T-cell (primary cell): ENCODE measurements around the gene NAPG. TPM values are rescaled to one million over a fixed set of nuclear protein-coding genes. Genes with fewer than 3 reads are reported as not detected.

Experiments
- ATAC-seq, 4 experiments: fragments of 200-7000 bp in 3 of 4; fragments of 150-1000 bp in 1 of 4; cut with Tn5 transposase; replicated peaks in 1 of 4; 1 replicate in 3 of 4; 2 replicates in 1 of 4; pipeline ENCODE4 v1.10.0; 2021; ENCODE audit warnings: moderate library complexity in 3 of 4, mild to moderate bottlenecking in 2 of 4, moderate number of reproducible peaks in 1 of 4
- CTCF ChIA-PET, 2 donors: fragments of 300-600 bp; sonication (Branson Sonifier 250); formaldehyde crosslinking; loops; one replicate each; lab custom pipeline; 2022; ENCODE audit warnings: antibody characterized with exemption in 2 of 2; lab: Charles Lee
- POLR2A ChIA-PET, 2 donors: fragments of 300-600 bp; sonication (Branson Sonifier 250); formaldehyde crosslinking; loops; one replicate each; lab custom pipeline; 2022; ENCODE audit warnings: antibody characterized with exemption in 2 of 2; lab: Charles Lee
- DNase-seq, 35 experiments: peaks; one replicate each; pipeline versions ENCODE4 v3.0.0 to v3.0.0-alpha.2; 2013 to 2023
- H3K27ac ChIP-seq: one replicate; pipeline ENCODE4 v1.5.1; 2013; ENCODE audit warnings: low read length
- H3K27me3 ChIP-seq, 2 experiments: replicated peaks in 1 of 2; 1 replicate in 1 of 2; 2 replicates in 1 of 2; pipeline versions ENCODE4 v1.6.1 to v1.7.0; 2013; ENCODE audit warnings: low read length in 1 of 2, mixed read lengths in 1 of 2; ENCODE audit not compliant: control insufficient read depth in 2 of 2, insufficient read depth in 2 of 2; ENCODE audit errors: extremely low read depth in 1 of 2
- H3K36me3 ChIP-seq, 2 donors: 1 replicate in 1 of 2; 2 replicates in 1 of 2; pipeline versions ENCODE4 v1.6.1 to v1.7.0; 2013; ENCODE audit warnings: low read length in 1 of 2; ENCODE audit not compliant: control insufficient read depth in 2 of 2, insufficient read depth in 1 of 2; ENCODE audit errors: extremely low read depth in 1 of 2
- H3K4me1 ChIP-seq, 2 experiments: 1 replicate in 1 of 2; 2 replicates in 1 of 2; pipeline versions ENCODE4 v1.6.1 to v1.7.0; 2013; ENCODE audit warnings: low read length in 2 of 2, mixed read lengths in 1 of 2; ENCODE audit not compliant: insufficient read depth in 2 of 2, control insufficient read depth in 1 of 2; ENCODE audit errors: extremely low read depth in 1 of 2
- H3K4me3 ChIP-seq, 2 donors: 1 replicate in 1 of 2; 2 replicates in 1 of 2; pipeline versions ENCODE4 v1.5.1 to v1.7.0; 2013; ENCODE audit warnings: mild to moderate bottlenecking in 2 of 2, low read length in 1 of 2, moderate library complexity in 1 of 2; ENCODE audit not compliant: control insufficient read depth in 1 of 2; ENCODE audit errors: extremely low read depth in 1 of 2
- H3K9me3 ChIP-seq: 2 replicates; pipeline ENCODE4 v1.7.0; 2013
- H3K27ac Mint-ChIP-seq, 2 donors: one replicate each; pipeline ENCODE4 v1.8.0; 2020 to 2021; ENCODE audit warnings: mild to moderate bottlenecking in 2 of 2, mixed read lengths in 2 of 2
- H3K27me3 Mint-ChIP-seq, 2 donors: one replicate each; pipeline ENCODE4 v1.8.0; 2021 to 2022; ENCODE audit warnings: mixed read lengths in 2 of 2
- H3K36me3 Mint-ChIP-seq: one replicate; pipeline ENCODE4 v1.8.0; 2021; ENCODE audit warnings: mixed read lengths
- H3K4me1 Mint-ChIP-seq, 3 donors: one replicate each; pipeline ENCODE4 v1.8.0; 2020 to 2022; ENCODE audit warnings: mixed read lengths in 3 of 3, mild to moderate bottlenecking in 1 of 3
- H3K4me3 Mint-ChIP-seq, 3 donors: one replicate each; pipeline ENCODE4 v1.8.0; 2020 to 2022; ENCODE audit warnings: mild to moderate bottlenecking in 3 of 3, mixed read lengths in 3 of 3, moderate library complexity in 3 of 3
- H3K9me3 Mint-ChIP-seq, 3 donors: one replicate each; pipeline ENCODE4 v1.8.0; 2020 to 2022; ENCODE audit warnings: mixed read lengths in 3 of 3
- WGBS: methylation state at CpG from one replicate; pipeline ENCODE4 v1.1.5; 2013; ENCODE audit warnings: missing lambda C conversion rate; ENCODE audit not compliant: insufficient coverage; 5-methylcytosine and 5-hydroxymethylcytosine counted together
- total RNA-seq, 35 experiments: library from RNA in 6 of 35; stranded (reverse) in 6 of 35; fragments of 120-200 nt in 1 of 35; gene quantifications; one replicate each; pipeline versions ENCODE4 v1.2.1 to v1.2.4 and lab custom pipeline; 2013 to 2026

The NAPG gene
- total RNA-seq, 5 donors from 2014 or later (not counting 1 experiment from before 2014, with no cell fraction given) = 22.6 to 33.4 (median 28.0) TPM

DNA sequence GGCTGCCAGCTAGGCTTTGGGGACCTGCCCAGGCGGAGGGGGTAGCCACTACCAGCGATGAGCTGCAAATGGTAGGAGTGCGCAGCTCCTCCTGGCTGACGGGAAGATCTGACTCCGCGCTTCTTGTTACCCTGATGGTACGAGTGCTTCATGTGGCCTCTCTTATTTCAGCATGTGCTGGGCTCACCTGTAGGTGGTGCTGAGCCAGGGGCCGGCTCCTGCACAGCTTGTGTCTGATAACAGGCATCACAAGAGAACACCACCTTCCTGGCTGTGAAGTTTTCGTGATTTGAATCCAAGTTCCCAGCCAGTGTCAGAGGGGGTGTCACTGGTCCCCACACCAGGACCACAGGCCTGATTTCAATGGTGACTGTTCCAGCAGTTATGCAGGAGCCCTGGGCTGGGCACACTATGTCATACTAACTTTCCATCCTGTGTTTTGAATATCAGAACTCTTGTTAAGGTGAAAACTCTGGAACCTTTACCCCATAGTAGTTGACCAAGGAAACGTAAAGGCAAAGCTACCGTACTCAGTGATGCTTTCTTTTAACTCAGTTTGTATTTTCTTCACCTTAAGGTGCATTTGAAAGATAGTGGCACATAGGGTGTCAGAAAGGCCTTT, 43.4 kb upstream of the NAPG start:
- H3K27ac ChIP-seq = no peak overlapping the region

DNA sequence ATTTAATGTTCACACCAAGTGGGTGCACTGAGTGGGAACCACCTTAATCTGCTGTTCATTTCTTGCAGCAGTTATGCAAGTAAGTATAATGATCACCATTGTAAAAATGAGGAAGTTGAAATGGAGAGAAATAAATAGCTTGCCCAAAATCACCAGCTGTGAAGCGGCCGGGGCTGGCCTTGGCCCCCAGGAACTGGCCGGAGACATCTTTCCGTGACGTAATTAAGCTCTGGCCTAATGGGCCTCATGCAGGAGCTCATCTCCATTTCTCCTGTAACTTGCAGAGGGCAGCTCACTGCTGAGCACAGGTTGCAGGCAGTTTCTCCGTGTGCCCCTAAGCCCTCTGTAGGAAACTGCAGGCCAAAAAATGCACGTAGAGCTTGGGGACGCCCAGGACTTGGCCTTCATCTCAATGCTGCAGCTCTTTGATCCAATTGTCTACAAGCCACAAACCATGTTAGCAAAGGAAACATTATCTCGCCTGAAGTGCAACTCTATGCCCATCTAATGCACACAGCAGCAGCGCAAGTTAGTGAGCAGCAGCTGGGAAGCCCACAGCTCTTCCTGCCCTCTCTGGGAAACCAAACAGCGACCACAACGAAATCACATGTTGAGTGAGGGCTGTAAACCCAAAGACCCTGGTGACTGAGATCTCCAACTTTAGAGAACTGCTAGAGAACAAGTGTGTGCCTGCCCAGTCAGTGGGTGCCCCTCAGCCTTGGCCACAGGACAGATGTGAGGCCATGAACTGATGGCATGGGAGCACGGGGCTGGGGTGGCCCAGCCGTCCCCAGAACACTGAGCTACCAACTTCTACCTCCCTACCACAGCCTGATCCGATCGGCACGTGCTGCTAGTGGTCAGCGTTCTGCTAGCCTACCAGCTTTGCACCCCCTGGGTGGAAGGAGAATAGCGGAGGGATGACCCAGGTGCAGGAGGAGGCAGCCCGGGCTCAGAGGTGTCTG, 42.6 kb upstream of the NAPG start:
- CTCF ChIA-PET = no interaction called here

More for the DNA sequence above, 43.4 kb upstream of the NAPG start:
- ATAC-seq (no peak), DNase-seq (no peak)
- H3K36me3 ChIP-seq = peaks cover 0 to 2% of the 10 kb centered on the region in 2 donors
- ChIA-PET POLR2A (no interaction called here), CTCF (no interaction called here)
- H3K4me1 ChIP-seq = peaks cover 5 to 6% of the 10 kb centered on the region in 2 experiments
- peaks cover 0 to 15% of the 10 kb centered on the region in 2 experiments for H3K27me3 ChIP-seq
- no peaks in the 10 kb centered on the region for H3K36me3 Mint-ChIP-seq
- H3K4me3 ChIP-seq = no peak overlapping the region
- 86% methylated on average over 9 of the region's 11 CpGs for WGBS
- H3K9me3 ChIP-seq = no peaks in the 10 kb centered on the region
- peaks cover 0 to 8% (median 3%) of the 10 kb centered on the region in 3 donors for H3K4me1 Mint-ChIP-seq
- peaks cover 4 to 12% of the 10 kb centered on the region in 2 donors for H3K27me3 Mint-ChIP-seq
- H3K27ac Mint-ChIP-seq = no peak overlapping the region
- no peaks in the 10 kb centered on the region for H3K9me3 Mint-ChIP-seq
- no peak overlapping the region for H3K4me3 Mint-ChIP-seq

DNA sequence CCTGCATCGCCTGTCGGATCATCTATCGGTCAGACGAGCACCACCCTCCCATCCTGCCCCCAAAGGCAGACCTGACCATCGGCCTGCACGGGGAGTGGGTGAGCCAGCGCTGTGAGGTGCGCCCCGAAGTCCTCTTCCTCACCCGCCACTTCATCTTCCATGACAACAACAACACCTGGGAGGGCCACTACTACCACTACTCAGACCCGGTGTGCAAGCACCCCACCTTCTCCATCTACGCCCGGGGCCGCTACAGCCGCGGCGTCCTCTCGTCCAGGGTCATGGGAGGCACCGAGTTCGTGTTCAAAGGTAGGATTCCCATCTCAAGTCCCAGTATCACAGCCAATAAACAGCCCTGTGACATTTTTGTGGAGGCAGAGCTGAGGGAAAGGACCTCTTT, 40.4 kb upstream of the NAPG start:
- CTCF ChIA-PET = no interaction called here
- Histone ChIP-seq H3K4me3 (no peak overlapping the region), H3K27me3 (peaks cover 0 to 5% of the 10 kb centered on the region in 2 experiments), H3K36me3 (no peaks in the 10 kb centered on the region), H3K9me3 (no peaks in the 10 kb centered on the region), H3K4me1 (peaks cover 8% of the 10 kb centered on the region in 2 experiments), H3K27ac (no peak overlapping the region)
- POLR2A ChIA-PET = no interaction called here
- 84% methylated on average over 9 of the region's 20 CpGs for WGBS
- H3K4me3 Mint-ChIP-seq = no peak overlapping the region
- H3K9me3 Mint-ChIP-seq = no peaks in the 10 kb centered on the region
- DNase-seq = no peak
- no peaks in the 10 kb centered on the region for H3K27me3 Mint-ChIP-seq
- peaks cover 5 to 12% (median 7%) of the 10 kb centered on the region in 3 donors for H3K4me1 Mint-ChIP-seq
- no peak for ATAC-seq
- H3K36me3 Mint-ChIP-seq = no peaks in the 10 kb centered on the region
- no peak overlapping the region for H3K27ac Mint-ChIP-seq

More for the DNA sequence above, 42.6 kb upstream of the NAPG start:
- peaks cover 5 to 6% of the 10 kb centered on the region in 2 experiments for H3K4me1 ChIP-seq
- peaks cover 4 to 7% of the 10 kb centered on the region in 2 donors for H3K27me3 Mint-ChIP-seq
- no peaks in the 10 kb centered on the region for H3K9me3 ChIP-seq
- H3K4me1 Mint-ChIP-seq = peaks cover 0 to 8% (median 3%) of the 10 kb centered on the region in 3 donors
- H3K9me3 Mint-ChIP-seq = no peaks in the 10 kb centered on the region
- ATAC-seq = no peak
- H3K4me3 ChIP-seq = no peak overlapping the region
- no peak overlapping the region for H3K27ac ChIP-seq
- no peaks in the 10 kb centered on the region for H3K36me3 Mint-ChIP-seq
- POLR2A ChIA-PET = no interaction called here
- H3K27ac Mint-ChIP-seq = no peak overlapping the region
- peaks cover 0 to 10% of the 10 kb centered on the region in 2 experiments for H3K27me3 ChIP-seq
- H3K4me3 Mint-ChIP-seq = no peak overlapping the region
- WGBS = 42% methylated on average over 13 of the region's 20 CpGs
- H3K36me3 ChIP-seq = peaks cover 0 to 2% of the 10 kb centered on the region in 2 donors
- DNase-seq = no peak

DNA sequence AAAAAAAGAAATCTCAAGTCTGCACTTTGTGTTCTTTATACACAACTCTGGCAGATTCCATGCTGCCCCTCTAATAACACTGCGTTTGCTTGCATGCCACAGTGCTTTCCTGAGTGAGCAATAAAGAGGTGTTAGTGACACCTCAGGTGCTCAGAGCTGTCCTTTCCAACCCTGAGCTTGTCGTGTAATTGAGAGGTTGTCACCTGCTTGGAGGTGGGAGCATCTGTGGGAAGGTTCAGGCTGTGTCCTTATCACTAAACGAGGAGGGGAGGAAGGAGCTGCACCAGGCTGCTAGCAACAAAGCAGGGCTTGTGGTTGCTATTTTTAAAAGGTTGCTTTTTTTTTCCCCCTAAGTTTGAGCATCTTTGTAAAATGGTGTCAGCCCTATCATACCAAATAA, 39.5 kb upstream of the NAPG start:
- ChIA-PET CTCF (no interaction called here), POLR2A (no interaction called here)
- no peaks in the 10 kb centered on the region for H3K9me3 ChIP-seq
- no peak overlapping the region for H3K27ac Mint-ChIP-seq
- 33% methylated on average over 2 of the region's 3 CpGs for WGBS
- peaks cover 9 to 11% of the 10 kb centered on the region in 2 experiments for H3K4me1 ChIP-seq
- no peaks in the 10 kb centered on the region for H3K36me3 Mint-ChIP-seq
- no peaks in the 10 kb centered on the region for H3K36me3 ChIP-seq
- DNase-seq = no peak
- H3K27me3 ChIP-seq = peaks cover 0 to 5% of the 10 kb centered on the region in 2 experiments
- no peak for ATAC-seq
- no peak overlapping the region for H3K4me3 Mint-ChIP-seq
- no peak overlapping the region for H3K27ac ChIP-seq
- H3K9me3 Mint-ChIP-seq = no peaks in the 10 kb centered on the region
- no peak overlapping the region for H3K4me3 ChIP-seq
- H3K27me3 Mint-ChIP-seq = no peaks in the 10 kb centered on the region
- peaks cover 12 to 18% (median 13%) of the 10 kb centered on the region in 3 donors for H3K4me1 Mint-ChIP-seq

DNA sequence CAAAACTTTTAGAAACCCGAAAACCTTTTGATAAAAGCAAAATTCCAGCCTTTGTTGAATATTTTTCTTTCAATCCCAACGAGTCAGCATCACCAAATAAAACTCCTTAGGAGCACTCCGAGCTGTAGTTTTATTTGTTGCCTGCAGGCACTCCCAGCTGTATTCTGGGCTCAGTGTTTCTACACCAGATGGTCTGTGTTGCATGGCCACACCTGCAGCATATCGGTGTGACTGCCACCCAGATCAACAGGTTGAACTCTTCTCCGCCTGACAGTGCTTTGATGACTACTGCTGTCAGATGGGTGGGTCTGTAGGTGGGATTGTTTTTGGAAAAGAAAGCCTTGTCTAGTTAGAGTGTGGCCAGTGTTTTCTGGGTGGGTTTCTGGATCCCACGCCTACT, 38.7 kb upstream of the NAPG start:
- H3K4me1 ChIP-seq = peaks cover 9 to 11% of the 10 kb centered on the region in 2 experiments
- ChIA-PET CTCF (no interaction called here), POLR2A (no interaction called here)
- no peak overlapping the region for H3K27ac ChIP-seq
- ATAC-seq (no peak), DNase-seq (no peak)
- 65% methylated on average over 6 of the region's 6 CpGs for WGBS
- H3K9me3 ChIP-seq = no peaks in the 10 kb centered on the region
- Mint-ChIP-seq H3K9me3 (no peaks in the 10 kb centered on the region), H3K27me3 (no peaks in the 10 kb centered on the region), H3K36me3 (no peaks in the 10 kb centered on the region), H3K4me3 (no peak overlapping the region), H3K27ac (no peak overlapping the region), H3K4me1 (peaks cover 12 to 18% (median 13%) of the 10 kb centered on the region in 3 donors)
- no peak overlapping the region for H3K4me3 ChIP-seq
- peaks cover 0 to 5% of the 10 kb centered on the region in 2 experiments for H3K27me3 ChIP-seq
- no peaks in the 10 kb centered on the region for H3K36me3 ChIP-seq

DNA sequence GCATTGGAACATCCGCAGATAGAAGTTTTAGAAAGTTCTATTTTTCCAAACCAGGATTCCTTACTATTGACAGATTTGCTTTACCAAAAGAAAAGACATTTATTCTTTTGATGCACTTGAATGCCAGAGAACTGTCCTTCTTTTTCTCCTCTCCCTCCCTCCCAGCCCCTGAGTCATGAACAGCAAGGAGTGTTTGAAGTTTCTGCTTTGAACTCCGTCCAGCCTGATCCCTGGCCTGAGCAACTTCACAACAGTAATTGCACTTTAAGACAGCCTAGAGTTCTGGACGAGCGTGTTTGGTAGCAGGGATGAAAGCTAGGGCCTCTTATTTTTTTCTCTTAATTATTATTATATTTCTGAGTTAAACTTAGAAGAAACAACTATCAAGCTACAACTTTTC, 37.8 kb upstream of the NAPG start:
- Histone ChIP-seq H3K27me3 (peaks cover 0 to 5% of the 10 kb centered on the region in 2 experiments), H3K27ac (no peak overlapping the region), H3K36me3 (no peaks in the 10 kb centered on the region), H3K9me3 (no peaks in the 10 kb centered on the region), H3K4me3 (no peak overlapping the region), H3K4me1 (peaks cover 7 to 8% of the 10 kb centered on the region in 2 experiments)
- Mint-ChIP-seq H3K4me1 (peaks cover 12 to 15% (median 13%) of the 10 kb centered on the region in 3 donors), H3K9me3 (no peaks in the 10 kb centered on the region), H3K4me3 (no peak overlapping the region), H3K36me3 (no peaks in the 10 kb centered on the region), H3K27ac (no peak overlapping the region), H3K27me3 (no peaks in the 10 kb centered on the region)
- ATAC-seq (no peak), DNase-seq (no peak)
- 100% methylated on average over 1 of the region's 4 CpGs for WGBS
- POLR2A ChIA-PET = no interaction called here
- CTCF ChIA-PET = no interaction called here
